CD14-positive monocyte (primary cell): ENCODE results near the gene CACNA1S. TPM values are rescaled to one million over a fixed set of nuclear protein-coding genes. Genes with fewer than 3 reads are reported as not detected.

Source experiments
- DNase-seq, 3 donors: peaks; one replicate each; pipeline ENCODE4 v3.0.0-alpha.2; 2011 to 2022
- H2AFZ ChIP-seq: 2 replicates; pipeline ENCODE4 v1.6.0; 2012; ENCODE audit warnings: mild to moderate bottlenecking, low read depth, low read length, inconsistent platforms; ENCODE audit not compliant: insufficient read depth, poor library complexity, severe bottlenecking
- H3K27ac ChIP-seq, 2 donors: 1 replicate in 1 of 2; 2 replicates in 1 of 2; pipeline ENCODE4 v1.5.1; 2012 to 2013; ENCODE audit warnings: low read length in 2 of 2, control low read depth in 1 of 2, inconsistent platforms in 1 of 2, low read depth in 1 of 2, mild to moderate bottlenecking in 1 of 2
- H3K27me3 ChIP-seq, 2 donors: one replicate each; pipeline versions ENCODE4 v1.6.0 to v1.6.1; 2011 to 2013; ENCODE audit warnings: low read length in 2 of 2; ENCODE audit not compliant: control insufficient read depth in 2 of 2, insufficient read depth in 2 of 2
- H3K36me3 ChIP-seq, 2 donors: replicated peaks in 1 of 2; 1 replicate in 1 of 2; 2 replicates in 1 of 2; pipeline versions ENCODE4 v1.5.1 to v1.6.1; 2012 to 2013; ENCODE audit warnings: low read length in 2 of 2, control low read depth in 1 of 2, inconsistent platforms in 1 of 2, mild to moderate bottlenecking in 1 of 2; ENCODE audit not compliant: insufficient read depth in 2 of 2, control insufficient read depth in 1 of 2
- H3K4me1 ChIP-seq, 2 donors: 1 replicate in 1 of 2; 2 replicates in 1 of 2; pipeline versions ENCODE4 v1.5.1 to v1.6.1; 2012 to 2013; ENCODE audit warnings: low read length in 2 of 2, control low read depth in 1 of 2, inconsistent platforms in 1 of 2, mild to moderate bottlenecking in 1 of 2, moderate library complexity in 1 of 2; ENCODE audit not compliant: insufficient read depth in 2 of 2, control insufficient read depth in 1 of 2
- H3K4me2 ChIP-seq: replicated peaks from 2 replicates; pipeline ENCODE3; 2012; ENCODE audit warnings: low read length, moderate library complexity, mild to moderate bottlenecking; ENCODE audit not compliant: poor library complexity, severe bottlenecking; ENCODE audit errors: extremely low read depth
- H3K4me3 ChIP-seq, 3 experiments: fragments of 200-600 bp in 1 of 3; sonication (generic) in 1 of 3; replicated peaks in 1 of 3; 1 replicate in 2 of 3; 2 replicates in 1 of 3; pipeline ENCODE4 v1.5.1; 2011 to 2013; ENCODE audit warnings: low read length in 3 of 3, mild to moderate bottlenecking in 3 of 3, control low read depth in 2 of 3, low read depth in 2 of 3, inconsistent platforms in 1 of 3, moderate library complexity in 1 of 3
- H3K79me2 ChIP-seq: 2 replicates; pipeline ENCODE4 v1.6.0; 2012; ENCODE audit warnings: mild to moderate bottlenecking, control low read depth, inconsistent platforms, low read length, moderate library complexity; ENCODE audit not compliant: insufficient read depth
- H3K9ac ChIP-seq: 2 replicates; pipeline ENCODE4 v1.6.0; 2017; ENCODE audit warnings: low read length, mild to moderate bottlenecking; ENCODE audit not compliant: insufficient read depth, poor library complexity, severe bottlenecking
- H3K9me3 ChIP-seq, 2 donors: replicated peaks in 1 of 2; 1 replicate in 1 of 2; 2 replicates in 1 of 2; pipeline versions ENCODE4 v1.5.1 to v1.6.1; 2012 to 2013; ENCODE audit warnings: low read length in 2 of 2, control low read depth in 1 of 2; ENCODE audit not compliant: control insufficient read depth in 1 of 2, insufficient read depth in 1 of 2
- H4K20me1 ChIP-seq: 2 replicates; pipeline ENCODE4 v1.6.0; 2012; ENCODE audit warnings: mild to moderate bottlenecking, low read length, control low read depth, moderate library complexity; ENCODE audit not compliant: insufficient read depth
- H3K27ac Mint-ChIP-seq, 7 donors: one replicate each; pipeline ENCODE4 v1.8.0; 2020; ENCODE audit warnings: mild to moderate bottlenecking in 7 of 7, mixed read lengths in 7 of 7, moderate library complexity in 6 of 7, inconsistent platforms in 2 of 7
- H3K27me3 Mint-ChIP-seq, 3 donors: one replicate each; pipeline ENCODE4 v1.8.0; 2021 to 2022; ENCODE audit warnings: low read depth in 3 of 3, mild to moderate bottlenecking in 3 of 3, mixed read lengths in 3 of 3, moderate library complexity in 3 of 3, inconsistent platforms in 1 of 3
- H3K36me3 Mint-ChIP-seq, 2 donors: one replicate each; pipeline ENCODE4 v1.8.0; 2020; ENCODE audit warnings: mixed read lengths in 2 of 2, inconsistent platforms in 1 of 2, mild to moderate bottlenecking in 1 of 2
- H3K4me1 Mint-ChIP-seq: one replicate; pipeline ENCODE4 v1.8.0; 2020; ENCODE audit warnings: mild to moderate bottlenecking, mixed read lengths
- H3K4me3 Mint-ChIP-seq, 2 donors: one replicate each; pipeline ENCODE4 v1.8.0; 2020; ENCODE audit warnings: mild to moderate bottlenecking in 2 of 2, mixed read lengths in 2 of 2, moderate library complexity in 1 of 2
- H3K9me3 Mint-ChIP-seq, 7 donors: one replicate each; pipeline ENCODE4 v1.8.0; 2020 to 2022; ENCODE audit warnings: mixed read lengths in 7 of 7, mild to moderate bottlenecking in 6 of 7, moderate library complexity in 6 of 7, inconsistent platforms in 2 of 7
- WGBS: methylation state at CpG from one replicate; pipeline ENCODE4 v1.1.5; 2013; ENCODE audit warnings: missing lambda C conversion rate; ENCODE audit not compliant: insufficient coverage; 5-methylcytosine and 5-hydroxymethylcytosine counted together
- intact Hi-C, 2 donors: fragments of 100-400 bp; cut with micrococcal nuclease; formaldehyde crosslinking; loops; one replicate each; pipeline versions ENCODE4 v1.15.0 to v1.15.1; 2023
- polyA plus RNA-seq, 3 donors: library from polyadenylated mRNA; depleted of rRNA in 1 of 3; unstranded in 2 of 3; stranded (reverse) in 1 of 3; fragments of 300-500 nt in 2 of 3; fragments of >200 nt in 1 of 3; fragmentation: Illumina TruSeq in 2 of 3; gene quantifications; 1 replicate in 2 of 3; 2 replicates in 1 of 3; pipeline ENCODE4 v1.2.3, GENCODE V29; 2012 to 2021
- TF ChIP-seq, protein P1 (sequence below): fragments of 200-600 bp; IDR thresholded peaks from one replicate; pipeline ENCODE4 v1.8.0; 2022; ENCODE audit warnings: antibody characterized with exemption, mild to moderate bottlenecking

The CACNA1S gene
- polyA plus RNA-seq, 3 donors: not detected

GRCh38 chr1:201074018-201074417, 38.2 kb downstream of the CACNA1S start:
- Histone ChIP-seq H3K4me3 (no peak overlapping the region), H3K4me2 (no peak overlapping the region), H4K20me1 (no peaks in the 10 kb centered on the region), H2AFZ (no peak overlapping the region), H3K9me3 (no peaks in the 10 kb centered on the region), H3K4me1 (no peaks in the 10 kb centered on the region), H3K9ac (no peak overlapping the region), H3K27ac (no peak overlapping the region), H3K79me2 (no peaks in the 10 kb centered on the region), H3K27me3 (no peaks in the 10 kb centered on the region), H3K36me3 (no peaks in the 10 kb centered on the region)
- H3K4me3 Mint-ChIP-seq: no peak overlapping the region
- no peaks in the 10 kb centered on the region for H3K4me1 Mint-ChIP-seq
- no peak overlapping the region for H3K27ac Mint-ChIP-seq
- WGBS: 97% methylated on average over 3 of the region's 5 CpGs
- no peak for DNase-seq
- no peaks in the 10 kb centered on the region for H3K36me3 Mint-ChIP-seq
- H3K9me3 Mint-ChIP-seq: peaks cover 0 to 3% (median 0%) of the 10 kb centered on the region in 7 donors
- H3K27me3 Mint-ChIP-seq: peaks cover 1 to 9% (median 4%) of the 10 kb centered on the region in 3 donors
- TF ChIP-seq, protein P1, sequence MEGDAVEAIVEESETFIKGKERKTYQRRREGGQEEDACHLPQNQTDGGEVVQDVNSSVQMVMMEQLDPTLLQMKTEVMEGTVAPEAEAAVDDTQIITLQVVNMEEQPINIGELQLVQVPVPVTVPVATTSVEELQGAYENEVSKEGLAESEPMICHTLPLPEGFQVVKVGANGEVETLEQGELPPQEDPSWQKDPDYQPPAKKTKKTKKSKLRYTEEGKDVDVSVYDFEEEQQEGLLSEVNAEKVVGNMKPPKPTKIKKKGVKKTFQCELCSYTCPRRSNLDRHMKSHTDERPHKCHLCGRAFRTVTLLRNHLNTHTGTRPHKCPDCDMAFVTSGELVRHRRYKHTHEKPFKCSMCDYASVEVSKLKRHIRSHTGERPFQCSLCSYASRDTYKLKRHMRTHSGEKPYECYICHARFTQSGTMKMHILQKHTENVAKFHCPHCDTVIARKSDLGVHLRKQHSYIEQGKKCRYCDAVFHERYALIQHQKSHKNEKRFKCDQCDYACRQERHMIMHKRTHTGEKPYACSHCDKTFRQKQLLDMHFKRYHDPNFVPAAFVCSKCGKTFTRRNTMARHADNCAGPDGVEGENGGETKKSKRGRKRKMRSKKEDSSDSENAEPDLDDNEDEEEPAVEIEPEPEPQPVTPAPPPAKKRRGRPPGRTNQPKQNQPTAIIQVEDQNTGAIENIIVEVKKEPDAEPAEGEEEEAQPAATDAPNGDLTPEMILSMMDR: no peak
- intact Hi-C loops: no loop called here

- Histone ChIP-seq H3K79me2 (no peaks in the 10 kb centered on the region), H3K4me3 (no peak overlapping the region), H2AFZ (no peak overlapping the region), H4K20me1 (no peaks in the 10 kb centered on the region), H3K27me3 (no peaks in the 10 kb centered on the region), H3K27ac (no peak overlapping the region), H3K36me3 (no peaks in the 10 kb centered on the region), H3K4me1 (no peaks in the 10 kb centered on the region), H3K9me3 (no peaks in the 10 kb centered on the region), H3K9ac (no peak overlapping the region), H3K4me2 (no peak overlapping the region)
- Mint-ChIP-seq H3K36me3 (no peaks in the 10 kb centered on the region), H3K4me1 (no peaks in the 10 kb centered on the region), H3K27ac (no peak overlapping the region), H3K4me3 (no peak overlapping the region), H3K27me3 (peaks cover 1 to 9% (median 4%) of the 10 kb centered on the region in 3 donors), H3K9me3 (peaks cover 0 to 3% (median 0%) of the 10 kb centered on the region in 7 donors)
- intact Hi-C loops: no loop called here
- TF ChIP-seq, protein P1: no peak
- DNase-seq: no peak
- 100% methylated on average over 3 of the region's 6 CpGs for WGBS
These were observed 39.3 kb downstream of the CACNA1S start for GRCh38 chr1:201072922-201073321.
